Measurements from ENCODE around the gene IL11. TPM values are rescaled to one million over a fixed set of nuclear protein-coding genes. Genes with fewer than 3 reads are reported as not detected.
"Not testable (repeated sequence)": the region's sequence is repeated elsewhere in the genome, so short reads cannot be mapped to it uniquely, and the experiment has no call there.

IL11 gene
- total and polyA plus RNA-seq, 2 of the 13 experiments (the other 11 are each of a cell fraction or from before 2014, with no cell fraction given): 2.5 to 2.9 TPM

DNA sequence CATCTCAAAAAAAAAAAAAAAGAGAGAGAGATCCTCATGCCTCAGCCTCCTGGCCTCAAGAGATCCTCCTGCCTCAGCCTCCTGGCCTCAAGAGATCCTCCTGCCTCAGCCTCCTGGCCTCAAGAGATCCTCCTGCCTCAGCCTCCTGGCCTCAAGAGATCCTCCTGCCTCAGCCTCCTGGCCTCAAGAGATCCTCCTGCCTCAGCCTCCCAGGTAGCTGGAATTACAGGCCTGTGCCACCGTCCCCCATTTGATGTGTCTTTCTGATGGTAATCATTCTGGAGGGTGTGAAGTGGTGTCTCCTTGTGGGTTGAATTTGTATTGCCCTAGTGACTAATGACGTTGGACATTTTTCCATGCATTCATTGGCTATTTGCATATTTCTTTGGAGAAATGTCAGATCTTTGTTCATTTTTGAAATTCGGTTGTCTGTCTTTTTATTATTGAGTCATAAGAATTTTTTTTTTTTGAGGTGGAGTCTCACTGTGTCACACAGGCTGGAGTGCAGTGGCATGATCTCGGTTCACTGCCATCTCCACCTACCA, 41.4 kb downstream of the IL11 start:
- H3K27me3 ChIP-seq (ENCODE audit: control insufficient read depth in 1 of 2, insufficient read depth in 2 of 2, low read length in 2 of 2); H4K20me1 ChIP-seq (ENCODE audit: insufficient read depth, low read length); H3K4me3 ChIP-seq (replicated peaks in 1 of 3; ENCODE audit: insufficient read depth in 1 of 3, low read depth in 2 of 3, low read length in 3 of 3); H3K9ac ChIP-seq (ENCODE audit: insufficient read depth, low read depth, low read length); CTCF ChIA-PET (ENCODE audit: low intra/inter-chr PET ratio, low total read pairs); POLR2A ChIA-PET; in situ Hi-C loops (cut with HindIII; ENCODE audit: extremely low pct_ligation_motif_present, low pct_unique_long_range_greater_than_20kb); ATAC-seq; intact Hi-C loops (cut with micrococcal nuclease; ENCODE audit: unreplicated experiment); H3K27ac ChIP-seq (ENCODE audit: extremely low read length, insufficient read depth, low read length); H2AFZ ChIP-seq (ENCODE audit: low read length); H3K36me3 ChIP-seq (replicated peaks in 1 of 2; ENCODE audit: control insufficient read depth in 1 of 2, insufficient read depth in 2 of 2, low read length in 2 of 2); H3K9me3 ChIP-seq (ENCODE audit: low read length); H3K4me2 ChIP-seq (ENCODE audit: low read depth, low read length); FAIRE-seq; BruUV-seq (replicated peaks); DNase-seq (ENCODE audit: low spot score); H3K79me2 ChIP-seq (ENCODE audit: insufficient read depth, low read length): not testable (repeated sequence)
- WGBS (ENCODE audit: low lambda C conversion rate): 81% methylated on average over 4 of the region's 4 CpGs
- TF ChIP-seq, protein P1, sequence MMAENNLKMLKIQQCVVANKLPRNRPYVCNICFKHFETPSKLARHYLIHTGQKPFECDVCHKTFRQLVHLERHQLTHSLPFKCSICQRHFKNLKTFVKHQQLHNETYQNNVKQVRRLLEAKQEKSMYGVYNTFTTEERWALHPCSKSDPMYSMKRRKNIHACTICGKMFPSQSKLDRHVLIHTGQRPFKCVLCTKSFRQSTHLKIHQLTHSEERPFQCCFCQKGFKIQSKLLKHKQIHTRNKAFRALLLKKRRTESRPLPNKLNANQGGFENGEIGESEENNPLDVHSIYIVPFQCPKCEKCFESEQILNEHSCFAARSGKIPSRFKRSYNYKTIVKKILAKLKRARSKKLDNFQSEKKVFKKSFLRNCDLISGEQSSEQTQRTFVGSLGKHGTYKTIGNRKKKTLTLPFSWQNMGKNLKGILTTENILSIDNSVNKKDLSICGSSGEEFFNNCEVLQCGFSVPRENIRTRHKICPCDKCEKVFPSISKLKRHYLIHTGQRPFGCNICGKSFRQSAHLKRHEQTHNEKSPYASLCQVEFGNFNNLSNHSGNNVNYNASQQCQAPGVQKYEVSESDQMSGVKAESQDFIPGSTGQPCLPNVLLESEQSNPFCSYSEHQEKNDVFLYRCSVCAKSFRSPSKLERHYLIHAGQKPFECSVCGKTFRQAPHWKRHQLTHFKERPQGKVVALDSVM (CRISPR knock-in tag; IDR thresholded peaks at IDR 0.05): peak; percentile 95
- TF ChIP-seq CREB1 (IDR thresholded peaks at IDR 0.05) (0 out of 2 replicates have a peak, but pooled peaks have one; percentile 43), CREB1 (CRISPR knock-in tag; IDR thresholded peaks at IDR 0.05) (peak; percentile 80), RFXAP (CRISPR knock-in tag; IDR thresholded peaks at IDR 0.05; ENCODE audit: borderline replicate concordance) (peak; percentile 96), RFX5 (IDR thresholded peaks at IDR 0.05; ENCODE audit: low read depth, low read length) (peak; percentile 97), ZMYM3 (CRISPR knock-in tag; IDR thresholded peaks at IDR 0.05) (0 out of 2 replicates have a peak, but pooled peaks have one; percentile 28), RFXANK (CRISPR knock-in tag; IDR thresholded peaks at IDR 0.05) (peak; percentile 98)
- H3K4me1 ChIP-seq (ENCODE audit: insufficient read depth, low read length): peaks cover 40% of the 10 kb centered on the region

DNA sequence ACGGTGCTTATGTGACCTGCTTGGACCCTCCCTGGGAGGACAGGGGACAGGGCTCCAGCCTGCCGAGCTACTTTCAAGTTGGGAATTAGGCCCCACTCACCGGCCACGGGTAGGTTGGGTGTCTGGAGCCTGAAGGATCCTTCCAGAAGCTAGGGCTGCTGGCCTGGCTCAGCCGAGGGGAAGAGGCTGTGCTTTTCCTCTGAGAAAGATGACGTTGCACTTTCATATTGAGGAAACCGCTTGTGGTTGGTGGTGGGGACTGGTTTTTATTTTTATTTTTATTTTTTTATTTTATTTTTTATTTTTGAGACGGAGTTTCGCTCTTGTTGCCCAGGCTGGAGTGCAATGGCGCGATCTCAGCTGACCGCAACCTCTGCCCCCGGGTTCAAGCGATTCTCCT, 45.1 kb downstream of the IL11 start, which contains the start of gene TMEM150B:
Gene TMEM150B (minus strand): TSS at position 170 of the 400 bp plus-strand sequence. CDS start 4,305 bp downstream, outside the sequence.
- ATAC-seq: no peak
- no peaks in the 10 kb centered on the region for H4K20me1 ChIP-seq (ENCODE audit: insufficient read depth, low read length)
- WGBS (ENCODE audit: low lambda C conversion rate): 73% methylated on average over 13 of the region's 14 CpGs
- in situ Hi-C loops (cut with HindIII; ENCODE audit: extremely low pct_ligation_motif_present, low pct_unique_long_range_greater_than_20kb) (no loop called here), intact Hi-C loops (cut with micrococcal nuclease; ENCODE audit: unreplicated experiment) (no loop called here)
- H3K9me3 ChIP-seq (ENCODE audit: low read length): no peaks in the 10 kb centered on the region
- CTCF ChIA-PET (ENCODE audit: low intra/inter-chr PET ratio, low total read pairs): no interaction called here
- no peaks in the 10 kb centered on the region for H3K79me2 ChIP-seq (ENCODE audit: insufficient read depth, low read length)
- no peak for DNase-seq (ENCODE audit: low spot score)
- no peak within 1 kb of the TSS for H3K9ac ChIP-seq (ENCODE audit: insufficient read depth, low read depth, low read length)
- H3K4me3 ChIP-seq (replicated peaks in 1 of 3; ENCODE audit: insufficient read depth in 1 of 3, low read depth in 2 of 3, low read length in 3 of 3): no peak within 1 kb of the TSS
- no peaks in the 10 kb centered on the region; a peak in 1 of 5 replicates for H3K27me3 ChIP-seq (ENCODE audit: control insufficient read depth in 1 of 2, insufficient read depth in 2 of 2, low read length in 2 of 2)
- no peaks in the 10 kb centered on the region for H3K36me3 ChIP-seq (replicated peaks in 1 of 2; ENCODE audit: control insufficient read depth in 1 of 2, insufficient read depth in 2 of 2, low read length in 2 of 2)
- no peak within 1 kb of the TSS for H3K27ac ChIP-seq (ENCODE audit: extremely low read length, insufficient read depth, low read length)
- no peak for FAIRE-seq
- peaks cover 55% of the 10 kb centered on the region for H3K4me1 ChIP-seq (ENCODE audit: insufficient read depth, low read length)
- no peak within 1 kb of the TSS for H2AFZ ChIP-seq (ENCODE audit: low read length)
- no TSS peak for BruUV-seq (replicated peaks)
- POLR2A ChIA-PET: no interaction called here
- no peak within 1 kb of the TSS; the same call in 1 of the 2 replicates for H3K4me2 ChIP-seq (ENCODE audit: low read depth, low read length)
- TF ChIP-seq ZNF562 (CRISPR knock-in tag; IDR thresholded peaks at IDR 0.05; ENCODE audit: borderline replicate concordance) (no peak), MLLT10 (CRISPR knock-in tag; IDR thresholded peaks at IDR 0.05) (no peak), NBN (conservative IDR thresholded peaks at IDR 0.05) (no peak), PRPF4 (IDR thresholded peaks at IDR 0.05; ENCODE audit: low read depth, low read length, poor library complexity, severe bottlenecking) (no peak)
- TF ChIP-seq, protein P2, sequence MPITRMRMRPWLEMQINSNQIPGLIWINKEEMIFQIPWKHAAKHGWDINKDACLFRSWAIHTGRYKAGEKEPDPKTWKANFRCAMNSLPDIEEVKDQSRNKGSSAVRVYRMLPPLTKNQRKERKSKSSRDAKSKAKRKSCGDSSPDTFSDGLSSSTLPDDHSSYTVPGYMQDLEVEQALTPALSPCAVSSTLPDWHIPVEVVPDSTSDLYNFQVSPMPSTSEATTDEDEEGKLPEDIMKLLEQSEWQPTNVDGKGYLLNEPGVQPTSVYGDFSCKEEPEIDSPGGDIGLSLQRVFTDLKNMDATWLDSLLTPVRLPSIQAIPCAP (CRISPR knock-in tag; IDR thresholded peaks at IDR 0.05; ENCODE audit: low read depth): no peak
- TF ChIP-seq, protein P3, sequence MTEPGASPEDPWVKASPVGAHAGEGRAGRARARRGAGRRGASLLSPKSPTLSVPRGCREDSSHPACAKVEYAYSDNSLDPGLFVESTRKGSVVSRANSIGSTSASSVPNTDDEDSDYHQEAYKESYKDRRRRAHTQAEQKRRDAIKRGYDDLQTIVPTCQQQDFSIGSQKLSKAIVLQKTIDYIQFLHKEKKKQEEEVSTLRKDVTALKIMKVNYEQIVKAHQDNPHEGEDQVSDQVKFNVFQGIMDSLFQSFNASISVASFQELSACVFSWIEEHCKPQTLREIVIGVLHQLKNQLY (CRISPR knock-in tag; IDR thresholded peaks at IDR 0.05): no peak
- TF ChIP-seq, protein P4, sequence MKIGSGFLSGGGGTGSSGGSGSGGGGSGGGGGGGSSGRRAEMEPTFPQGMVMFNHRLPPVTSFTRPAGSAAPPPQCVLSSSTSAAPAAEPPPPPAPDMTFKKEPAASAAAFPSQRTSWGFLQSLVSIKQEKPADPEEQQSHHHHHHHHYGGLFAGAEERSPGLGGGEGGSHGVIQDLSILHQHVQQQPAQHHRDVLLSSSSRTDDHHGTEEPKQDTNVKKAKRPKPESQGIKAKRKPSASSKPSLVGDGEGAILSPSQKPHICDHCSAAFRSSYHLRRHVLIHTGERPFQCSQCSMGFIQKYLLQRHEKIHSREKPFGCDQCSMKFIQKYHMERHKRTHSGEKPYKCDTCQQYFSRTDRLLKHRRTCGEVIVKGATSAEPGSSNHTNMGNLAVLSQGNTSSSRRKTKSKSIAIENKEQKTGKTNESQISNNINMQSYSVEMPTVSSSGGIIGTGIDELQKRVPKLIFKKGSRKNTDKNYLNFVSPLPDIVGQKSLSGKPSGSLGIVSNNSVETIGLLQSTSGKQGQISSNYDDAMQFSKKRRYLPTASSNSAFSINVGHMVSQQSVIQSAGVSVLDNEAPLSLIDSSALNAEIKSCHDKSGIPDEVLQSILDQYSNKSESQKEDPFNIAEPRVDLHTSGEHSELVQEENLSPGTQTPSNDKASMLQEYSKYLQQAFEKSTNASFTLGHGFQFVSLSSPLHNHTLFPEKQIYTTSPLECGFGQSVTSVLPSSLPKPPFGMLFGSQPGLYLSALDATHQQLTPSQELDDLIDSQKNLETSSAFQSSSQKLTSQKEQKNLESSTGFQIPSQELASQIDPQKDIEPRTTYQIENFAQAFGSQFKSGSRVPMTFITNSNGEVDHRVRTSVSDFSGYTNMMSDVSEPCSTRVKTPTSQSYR (CRISPR knock-in tag; IDR thresholded peaks at IDR 0.05; ENCODE audit: borderline replicate concordance): no peak
